Panc1 (cell line): ENCODE data around the gene MRPL51.

Experiments used
- CTCF ChIP-seq: fragments of 450-650 bp; IDR thresholded peaks from 2 replicates; pipeline ENCODE4 v1.5.1; 2017; ENCODE audit warnings: mild to moderate bottlenecking
- POLR2AphosphoS5 ChIP-seq: IDR thresholded peaks from 2 replicates; pipeline ENCODE4 v1.6.1; 2012; ENCODE audit warnings: mild to moderate bottlenecking, low read depth, low read length, moderate library complexity
- REST ChIP-seq, 2 experiments: IDR thresholded peaks; 2 replicates each; pipeline ENCODE4 v1.6.1; 2011 to 2012; ENCODE audit warnings: low read depth in 2 of 2, control low read depth in 1 of 2, low read length in 1 of 2, mild to moderate bottlenecking in 1 of 2, moderate library complexity in 1 of 2; ENCODE audit not compliant: insufficient read depth in 1 of 2

GRCh38 chr12:6522193-6522592 is 29.1 kb upstream of the MRPL51 start:
- TF ChIP-seq CTCF: no peak
- TF ChIP-seq POLR2AphosphoS5: no peak
- TF ChIP-seq REST (IDR thresholded peaks at IDR 0.05; ENCODE audit: insufficient read depth in 1 of 2, low read depth in 2 of 2, low read length in 1 of 2): no peak
